ENCODE results near the gene RNH1.
"Not testable (repeated sequence)": the region's sequence is repeated elsewhere in the genome, so short reads cannot be mapped to it uniquely, and the experiment has no call there.

Gene RNH1

GRCh38 chr11:516918-517685, 10.1 kb upstream of the RNH1 start:
- not testable (repeated sequence) for DNase-seq

GRCh38 chr11:516400-516799, 9.4 kb upstream of the RNH1 start:
- DNase-seq, result no peak

- no peak for DNase-seq
Observed at GRCh38 chr11:515131-515530, 8.1 kb upstream of the RNH1 start.

DNA sequence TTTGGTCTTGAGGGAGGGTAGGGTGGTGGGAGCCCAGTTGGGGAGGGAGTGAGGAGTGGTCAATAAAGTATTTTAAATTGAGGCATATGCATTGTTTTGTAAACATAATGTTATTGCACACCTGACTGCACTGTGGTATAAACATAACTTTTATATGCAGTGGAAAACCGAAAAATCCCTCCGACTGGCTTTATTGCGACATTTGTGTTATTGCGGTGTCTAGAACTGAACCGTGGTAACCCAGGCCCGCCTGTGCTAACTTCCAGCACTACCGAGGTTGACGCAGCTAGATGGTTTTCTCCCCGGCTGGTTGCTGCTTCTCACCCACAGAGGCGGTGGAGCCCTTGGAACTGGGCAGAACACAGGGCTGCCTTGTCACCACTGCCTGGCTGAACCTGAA, 7.6 kb upstream of the RNH1 start:
- no peak for DNase-seq

DNA sequence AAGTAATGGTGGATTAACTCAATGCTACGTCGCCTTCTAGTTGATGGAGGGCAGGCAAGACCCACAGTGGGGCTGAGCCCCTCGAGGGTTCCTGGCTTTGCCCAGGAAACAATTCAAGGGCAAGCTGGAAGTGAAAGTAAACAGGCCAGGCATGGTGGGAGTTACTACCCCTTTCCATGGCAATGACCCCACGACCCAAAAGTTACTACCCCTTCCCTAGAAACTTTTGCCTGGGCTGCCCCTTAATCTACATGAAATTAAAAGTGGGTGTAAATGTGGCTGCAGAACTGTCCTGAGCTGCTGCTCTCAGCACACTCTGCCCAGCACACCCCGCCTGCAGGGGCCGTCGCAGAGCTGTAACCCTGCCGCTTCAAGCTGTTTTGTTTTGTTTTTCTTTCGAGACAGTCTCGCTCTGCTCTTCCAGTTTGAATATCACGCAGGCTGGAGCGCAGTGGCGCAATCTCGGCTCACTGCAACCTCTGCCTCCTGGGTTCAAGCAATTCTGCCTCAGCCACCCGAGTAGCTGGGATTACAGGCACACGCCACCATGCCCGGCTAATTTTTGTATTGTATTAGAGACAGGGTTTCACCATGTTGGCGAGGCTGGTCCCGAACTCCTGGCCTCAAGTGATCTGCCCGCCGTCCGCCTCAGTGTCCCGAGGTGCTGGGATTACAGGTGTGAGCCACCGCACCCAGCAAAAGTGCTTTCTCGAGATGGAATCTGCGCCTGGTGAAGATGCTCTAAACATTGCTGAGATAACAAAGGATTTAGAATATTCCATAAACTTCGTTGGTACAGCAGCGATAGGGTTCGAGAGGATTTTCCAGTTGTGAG, 5.9 kb upstream of the RNH1 start:
- no peak for DNase-seq

DNA sequence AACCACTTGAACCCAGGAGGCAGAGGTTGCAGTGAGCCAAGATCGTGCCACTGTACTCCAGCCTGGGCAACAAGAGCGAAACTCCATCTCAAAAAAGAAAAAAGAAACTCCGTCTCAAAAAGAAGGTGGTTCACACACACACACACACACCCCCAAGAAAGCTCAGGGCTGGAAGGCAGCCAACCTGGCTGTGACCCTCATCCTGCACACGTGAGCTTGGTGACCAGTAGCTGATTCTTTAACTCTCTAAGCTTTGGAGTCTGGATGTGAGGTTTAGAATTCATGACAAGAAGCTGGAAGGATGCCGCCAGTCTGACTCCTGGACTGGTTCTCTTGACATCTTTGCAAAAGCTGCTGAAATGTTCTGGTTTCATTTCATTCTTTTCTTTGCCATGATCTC, 1.9 kb upstream of the RNH1 start:
- DNase-seq, result no peak

DNA sequence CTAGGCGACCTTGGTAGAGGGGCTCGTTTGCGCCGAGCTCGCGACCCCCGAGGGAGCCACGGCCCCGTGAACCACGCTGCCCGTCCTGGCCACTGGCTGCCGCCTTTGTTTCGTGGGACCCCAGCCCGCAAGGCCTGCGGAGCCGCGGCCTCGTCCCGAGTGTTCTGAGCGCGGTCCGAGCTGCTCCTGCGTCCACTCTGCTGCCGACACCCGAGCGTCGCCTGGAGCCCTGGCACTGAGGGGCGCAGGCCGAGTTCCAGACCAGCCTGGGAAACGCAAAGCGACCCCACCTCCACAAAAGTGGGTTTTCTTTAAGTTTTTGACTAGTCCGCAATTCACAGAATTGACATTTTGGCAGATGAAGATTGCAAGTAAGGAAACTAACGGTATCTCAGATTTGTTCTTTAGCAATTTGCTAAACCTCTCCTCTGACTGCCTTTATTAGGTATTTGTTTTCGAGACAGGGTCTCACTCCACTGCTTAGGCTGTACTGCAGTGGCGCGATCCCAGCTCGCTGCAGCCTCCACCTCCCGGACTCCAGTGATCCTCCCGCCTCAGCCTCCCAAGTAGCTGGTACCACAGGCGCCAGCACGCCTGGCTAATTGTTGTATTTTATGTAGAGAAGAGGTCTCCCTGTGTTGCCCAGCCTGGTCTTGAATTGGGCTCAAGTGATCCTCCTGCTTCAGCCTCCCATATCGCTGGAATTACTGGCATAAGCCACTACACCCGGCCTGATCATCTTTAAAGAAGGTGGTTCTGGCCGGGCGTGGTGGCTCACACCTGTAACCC, 879 bp upstream of the RNH1 start:
- DNase-seq, result no peak

DNA sequence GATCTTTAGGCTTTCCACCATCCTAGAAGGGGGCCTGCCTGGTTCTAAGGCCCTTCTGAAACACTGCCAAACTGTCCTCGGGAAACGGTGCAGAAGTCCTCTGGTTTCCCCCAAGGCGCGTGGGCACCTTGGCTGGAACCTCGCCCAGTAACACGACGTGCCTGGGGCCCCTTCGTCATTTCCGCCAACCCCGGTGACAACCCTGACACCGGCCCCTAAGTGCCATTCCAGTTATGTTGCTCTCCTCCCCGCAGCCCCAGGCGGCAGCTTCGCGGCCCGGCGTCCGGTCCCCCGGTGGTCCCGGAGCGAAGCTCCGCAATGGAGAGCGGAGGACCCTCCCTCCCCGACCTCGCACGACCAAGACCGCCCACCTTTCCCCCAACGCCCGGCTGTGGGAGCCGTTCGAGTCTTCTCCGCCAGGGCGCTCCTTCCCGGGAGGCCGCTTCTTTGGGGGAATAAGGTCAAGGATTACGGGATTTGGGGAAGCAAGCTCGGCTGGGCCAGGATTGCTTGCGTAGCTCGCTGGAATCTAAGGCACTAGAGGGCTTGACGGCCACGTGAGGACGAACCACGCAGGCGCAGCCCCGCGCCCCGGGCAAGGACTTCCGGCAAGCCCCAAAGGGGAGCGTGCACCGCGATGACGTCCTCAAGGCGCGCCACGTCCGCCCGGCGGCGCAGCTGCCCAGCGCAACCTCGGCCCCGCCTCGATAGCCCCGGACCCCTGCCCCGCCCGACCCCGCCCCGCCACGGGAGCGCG, 626 bp downstream of the RNH1 start:
- peak; percentile 98 for DNase-seq

DNA sequence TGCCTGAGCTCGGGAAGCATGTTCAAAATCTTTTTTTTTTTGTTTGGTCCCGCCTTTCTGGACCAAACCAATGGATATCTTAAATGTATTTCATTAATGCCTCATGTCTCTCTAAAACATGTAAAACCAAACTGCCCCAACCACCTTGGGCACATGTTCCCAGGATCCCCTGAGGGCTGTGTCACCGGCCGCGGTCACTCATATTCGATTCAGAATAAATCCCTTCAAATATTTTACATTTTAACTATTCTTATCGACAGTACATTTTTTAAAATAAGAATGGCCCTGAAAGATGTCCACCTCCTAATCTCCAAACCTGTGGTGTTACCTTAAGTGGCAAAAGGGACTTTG, 2.1 kb downstream of the RNH1 start:
- DNase-seq, result no peak

DNA sequence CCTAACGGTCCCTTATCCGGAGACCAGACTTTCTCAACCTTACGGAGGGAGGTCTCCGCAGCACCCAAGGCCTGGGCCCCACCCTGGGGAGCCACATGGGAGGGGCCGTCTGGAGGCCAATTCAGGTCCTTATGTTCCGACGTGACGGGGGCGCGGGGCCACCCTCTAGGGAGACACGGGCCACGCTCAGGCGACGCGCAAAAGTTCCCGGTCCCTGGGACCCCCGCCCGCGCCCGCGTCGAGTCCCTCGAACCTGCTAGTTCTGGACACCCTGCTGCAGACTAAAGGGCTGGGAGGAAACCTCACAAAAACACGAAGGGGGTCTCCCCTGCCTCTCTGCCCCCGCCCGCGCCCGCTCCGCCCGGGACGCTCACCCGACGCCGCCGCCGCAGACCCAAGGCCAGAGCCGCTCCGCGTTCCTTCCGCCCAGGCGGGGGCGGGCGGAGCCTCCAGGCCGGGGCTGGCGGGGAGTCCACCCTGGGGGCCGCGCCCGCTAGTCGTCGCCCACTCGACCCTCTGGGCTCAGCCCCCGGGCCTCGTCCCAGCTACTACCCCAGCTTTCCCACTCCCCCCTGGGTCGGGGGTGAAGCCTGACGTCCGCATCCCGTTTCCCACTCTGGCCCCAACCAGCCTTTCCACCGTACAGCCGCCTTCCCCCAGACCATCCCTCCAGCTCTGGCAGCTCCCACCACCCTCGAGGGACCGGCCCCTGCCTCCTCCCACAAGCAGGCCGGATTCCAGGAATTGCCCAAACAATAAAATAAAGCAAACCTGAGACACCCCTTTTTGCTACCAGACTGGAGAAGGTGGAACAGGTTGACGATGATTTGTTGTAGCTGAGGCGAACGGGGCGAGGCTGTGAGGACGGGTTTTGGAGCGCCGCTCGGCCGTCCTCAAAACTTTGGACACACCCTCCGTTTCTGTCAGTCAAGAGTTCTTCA, 2.7 kb downstream of the RNH1 start:
- peak; percentile 31 for DNase-seq

DNA sequence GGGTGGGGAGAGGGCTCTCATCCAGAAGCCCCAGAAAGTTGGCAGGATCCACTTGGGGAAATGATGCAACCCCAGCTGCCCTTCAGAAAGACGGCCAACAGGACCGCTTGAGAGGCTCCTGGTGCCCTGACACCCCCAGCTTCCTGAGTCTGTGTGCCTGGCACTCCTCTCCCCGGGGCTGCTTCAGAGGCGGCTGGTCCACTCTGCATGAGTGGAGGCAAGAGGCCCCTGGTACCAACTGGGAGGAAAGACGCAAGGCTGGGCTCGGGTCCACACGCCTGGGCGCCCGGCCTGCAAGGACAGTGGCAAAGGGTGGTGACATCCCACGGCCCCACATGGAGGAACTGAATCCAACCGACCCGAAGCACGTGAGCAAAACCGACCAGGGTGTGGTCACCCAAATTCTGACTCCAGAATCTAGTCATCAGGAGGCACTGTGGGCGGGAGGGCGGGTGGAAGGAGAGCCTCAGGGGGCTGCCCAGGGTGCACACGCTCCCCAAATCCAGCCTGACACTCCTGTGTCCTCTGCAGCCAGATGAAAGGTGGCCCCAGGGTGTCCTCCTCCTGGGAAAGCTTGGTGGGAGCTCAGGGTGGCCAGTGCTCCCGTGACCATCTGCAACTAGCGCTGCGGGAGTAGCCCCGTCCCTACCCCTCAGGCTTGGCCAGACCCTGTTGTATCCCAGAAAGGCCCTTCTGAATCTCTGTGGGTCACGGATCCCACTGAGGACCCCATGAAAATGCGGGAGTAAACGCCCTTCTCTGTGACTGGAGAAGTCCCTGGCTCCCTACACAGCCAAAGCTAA, 3.7 kb downstream of the RNH1 start:
- peak; percentile 76 for DNase-seq

DNA sequence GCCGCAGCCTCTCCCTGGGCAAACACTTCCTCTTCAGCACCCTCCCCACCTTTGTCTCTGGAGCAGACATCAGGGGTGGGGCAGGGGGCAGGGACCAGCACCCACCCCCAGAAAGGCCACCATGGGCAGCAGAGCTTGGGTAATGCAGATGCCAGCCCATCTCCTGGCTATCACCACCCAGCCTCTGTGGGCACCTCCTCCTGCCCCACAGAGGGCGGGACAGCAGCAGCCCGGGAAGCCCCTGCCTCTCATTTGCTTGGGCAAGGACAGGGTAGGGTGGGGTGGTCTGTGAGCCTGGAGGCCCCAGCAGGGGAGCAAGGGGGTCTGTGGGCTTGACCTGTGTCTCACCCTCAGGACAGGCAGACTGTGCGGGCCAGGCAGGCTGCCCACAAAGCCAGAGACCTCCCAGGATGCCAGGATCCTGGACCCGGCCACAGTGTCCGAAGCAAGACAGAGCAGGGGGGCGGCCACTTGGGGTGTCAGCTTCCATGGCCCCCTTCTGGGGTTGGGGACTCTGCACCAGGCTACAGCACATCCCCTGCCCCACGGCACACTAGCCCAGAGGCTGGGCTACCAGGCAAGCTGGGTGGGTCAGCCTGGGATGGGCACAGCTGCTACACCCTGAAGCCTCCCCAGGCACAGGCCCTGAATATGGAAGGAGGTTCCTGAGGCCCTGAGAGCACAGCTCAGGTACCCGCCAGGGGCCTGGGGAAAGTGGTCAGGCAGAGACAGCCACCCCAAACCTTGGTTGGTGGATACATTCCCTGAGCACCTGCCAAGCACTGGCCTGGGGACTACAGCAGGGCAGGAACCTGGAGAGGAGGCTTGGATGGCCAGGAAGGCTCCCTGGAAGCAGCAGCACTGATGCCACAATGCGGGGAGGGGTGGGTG, 4.5 kb downstream of the RNH1 start:
- DNase-seq, result no peak

- no peak for DNase-seq
Observed at GRCh38 chr11:501683-502287, 5.3 kb downstream of the RNH1 start.

- DNase-seq, result no peak
Observed at GRCh38 chr11:501001-501682, 5.9 kb downstream of the RNH1 start.

GRCh38 chr11:499201-500076, 7.6 kb downstream of the RNH1 start:
- DNase-seq, result no peak

DNA sequence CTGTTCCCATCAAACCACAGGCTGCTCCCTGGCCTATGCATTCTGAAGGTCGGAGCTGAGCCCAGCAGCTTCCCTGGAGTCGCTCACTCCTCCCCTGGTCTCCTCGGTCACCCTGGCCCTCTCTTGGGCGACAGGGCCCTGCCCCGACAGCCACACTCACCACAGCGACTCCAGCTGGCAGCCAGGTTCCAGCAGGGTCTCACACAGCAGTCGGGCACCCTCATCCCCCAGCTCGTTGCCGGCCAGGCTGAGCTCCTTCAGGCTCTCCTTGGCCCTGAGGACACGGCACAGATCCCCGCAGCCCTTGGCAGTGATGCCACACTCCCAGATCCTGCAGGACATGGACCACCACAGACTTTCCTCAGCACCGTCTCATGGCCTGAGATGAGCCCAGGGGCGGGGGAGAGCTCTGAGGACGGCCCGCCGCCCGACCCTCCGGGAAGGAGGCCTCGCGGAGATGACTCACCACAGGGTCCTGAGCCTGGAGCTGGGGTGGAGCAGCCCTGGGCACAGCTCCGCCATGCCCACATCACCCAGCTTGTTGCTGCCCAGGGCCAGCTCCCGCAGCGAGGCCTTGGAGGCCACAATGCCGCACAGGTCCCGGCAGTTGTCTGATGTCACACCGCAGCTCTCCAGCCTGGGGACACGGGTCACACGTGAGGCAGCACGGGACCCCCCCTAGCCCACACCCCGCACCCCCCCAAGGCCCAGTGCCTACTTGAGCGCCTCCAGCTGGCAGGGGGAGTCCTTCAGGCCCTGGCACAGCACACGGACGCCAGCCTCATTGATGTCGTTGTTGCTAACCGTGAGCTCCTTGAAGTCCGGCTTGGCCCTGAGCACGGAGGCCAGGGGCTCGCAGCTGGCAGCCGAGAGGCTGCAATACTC, 8.5 kb downstream of the RNH1 start:
- no peak for DNase-seq

Measured in activated CD4-positive, alpha-beta T cell treated with anti-CD3 and anti-CD28 coated beads, Interleukin-10, Interleukin-2, amounts not matched to agents 100 ng/mL and 50 ng/mL, durations not matched to agents 16 hours and 8 hours (primary cell).